Right cardiac atrium (tissue), 5 donors: ENCODE results near the gene RUFY2. TPM values are rescaled to one million over a fixed set of nuclear protein-coding genes. Genes with fewer than 3 reads are reported as not detected.

Experiments used
- polyA plus RNA-seq: library from polyadenylated mRNA; stranded (reverse); fragments of 200-250 nt; gene quantifications from one replicate; pipeline ENCODE4 v1.2.3, GENCODE V29; 2013
- total RNA-seq, 4 donors: library from RNA; stranded (reverse); fragmentation: NEBNext Ultra II Directional; extraction: Animal tissue kit (Norgen Biotek cat#: 25700); gene quantifications; one replicate each; pipeline ENCODE4 v1.2.1, GENCODE V29; 2021
- donor health status: healthy with polysubstance abuse.
- donor health status: DM: no; HTN: yes; CAD: no.
- donor health status: DM: no; HTN: no; CAD: no.
- donor health status: DM: no; HTN: yes; CAD: no; lungs with severe emphysema.
- donor health status: DM: yes; HTN: yes; CAD: no.

Gene RUFY2
- total and polyA plus RNA-seq, 5 donors = 4.6 to 11.7 (median 10.0) TPM

Other genes with a start within 250 kb of the RUFY2 start
- gene ATOH7, start 175.2 kb downstream of the RUFY2 start, total RNA-seq = not detected
- 0.05 TPM for gene ATOH7, start 175.2 kb downstream of the RUFY2 start, polyA plus RNA-seq
- gene HNRNPH3, start 75.2 kb downstream of the RUFY2 start, total RNA-seq = 100 to 1,000 TPM in 2 of 4 donors, 10 to 100 TPM in 2; 81.1 to 134 (median 94.1) TPM
- 100 TPM for gene HNRNPH3, start 75.2 kb downstream of the RUFY2 start, polyA plus RNA-seq
- gene PBLD, start 74.3 kb downstream of the RUFY2 start, total RNA-seq = 1 to 10 TPM; 2.9 to 5.5 (median 4.0) TPM
- gene PBLD, start 74.3 kb downstream of the RUFY2 start, polyA plus RNA-seq = 2.4 TPM
- 1 to 10 TPM; 1.8 to 3.8 (median 2.5) TPM for gene DNA2, start 64.7 kb upstream of the RUFY2 start, total RNA-seq
- 0.97 TPM for gene DNA2, start 64.7 kb upstream of the RUFY2 start, polyA plus RNA-seq
- gene SLC25A16, start 120.2 kb upstream of the RUFY2 start, total RNA-seq = 10 to 100 TPM; 16.3 to 21.8 (median 18.9) TPM
- gene SLC25A16, start 120.2 kb upstream of the RUFY2 start, polyA plus RNA-seq = 11.1 TPM
- 1 to 10 TPM; 2.8 to 5.2 (median 4.5) TPM for gene TET1, start 153.1 kb upstream of the RUFY2 start, total RNA-seq
- gene TET1, start 153.1 kb upstream of the RUFY2 start, polyA plus RNA-seq = 0.32 TPM